ENCODE data around the gene TEX14.

DNA sequence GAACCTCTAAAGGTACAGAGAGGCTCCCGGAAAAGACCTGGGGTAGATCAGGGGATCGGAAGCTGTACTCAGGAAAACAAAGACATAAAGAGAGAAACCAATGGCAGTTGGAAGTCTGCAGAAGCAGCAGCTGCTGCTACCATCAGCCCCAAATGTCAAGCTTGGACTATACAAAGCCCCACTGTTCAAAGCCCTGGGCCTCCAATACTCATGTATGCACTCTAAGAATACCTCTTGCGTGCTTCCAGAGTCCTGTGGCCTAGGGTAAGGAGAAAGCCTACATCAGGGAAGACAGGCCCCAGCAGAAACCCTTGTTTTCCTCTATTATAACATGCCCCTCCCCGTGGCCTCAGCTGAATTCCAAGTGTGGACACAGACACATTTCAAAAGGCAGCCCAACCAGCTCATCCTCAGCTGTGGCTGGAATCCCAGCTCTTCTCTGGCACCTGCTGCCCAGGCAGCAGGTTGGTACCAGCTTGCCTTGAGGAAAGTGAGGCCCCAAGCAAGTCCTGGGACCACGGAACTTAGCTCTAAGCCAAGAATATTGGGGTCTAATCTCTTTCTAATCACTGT lies 158.1 kb downstream of the TEX14 start:
- TF ChIP-seq, protein P1, sequence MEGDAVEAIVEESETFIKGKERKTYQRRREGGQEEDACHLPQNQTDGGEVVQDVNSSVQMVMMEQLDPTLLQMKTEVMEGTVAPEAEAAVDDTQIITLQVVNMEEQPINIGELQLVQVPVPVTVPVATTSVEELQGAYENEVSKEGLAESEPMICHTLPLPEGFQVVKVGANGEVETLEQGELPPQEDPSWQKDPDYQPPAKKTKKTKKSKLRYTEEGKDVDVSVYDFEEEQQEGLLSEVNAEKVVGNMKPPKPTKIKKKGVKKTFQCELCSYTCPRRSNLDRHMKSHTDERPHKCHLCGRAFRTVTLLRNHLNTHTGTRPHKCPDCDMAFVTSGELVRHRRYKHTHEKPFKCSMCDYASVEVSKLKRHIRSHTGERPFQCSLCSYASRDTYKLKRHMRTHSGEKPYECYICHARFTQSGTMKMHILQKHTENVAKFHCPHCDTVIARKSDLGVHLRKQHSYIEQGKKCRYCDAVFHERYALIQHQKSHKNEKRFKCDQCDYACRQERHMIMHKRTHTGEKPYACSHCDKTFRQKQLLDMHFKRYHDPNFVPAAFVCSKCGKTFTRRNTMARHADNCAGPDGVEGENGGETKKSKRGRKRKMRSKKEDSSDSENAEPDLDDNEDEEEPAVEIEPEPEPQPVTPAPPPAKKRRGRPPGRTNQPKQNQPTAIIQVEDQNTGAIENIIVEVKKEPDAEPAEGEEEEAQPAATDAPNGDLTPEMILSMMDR (IDR thresholded peaks at IDR 0.05) = no peak
- no peak for TF ChIP-seq POLR2A (IDR thresholded peaks at IDR 0.05)
